ENCODE results near the gene PDLIM5. TPM values are rescaled to one million over a fixed set of nuclear protein-coding genes. Genes with fewer than 3 reads are reported as not detected.

The PDLIM5 gene
- total and polyA plus RNA-seq, 2 of the 8 experiments (the other 6 are each of a cell fraction or from before 2014, with no cell fraction given), result 37.3 to 62.1 TPM

- no peaks in the 10 kb centered on the region for H3K79me2 ChIP-seq (ENCODE audit: control insufficient read depth in 1 of 2, insufficient read depth in 2 of 2, low read length in 2 of 2)
- no peak for TF ChIP-seq ATF3 (IDR thresholded peaks at IDR 0.05; ENCODE audit: insufficient read depth, low read depth, low read length)
- no peak for TF ChIP-seq JUN (IDR thresholded peaks at IDR 0.05; ENCODE audit: low read depth, low read length)
- TF ChIP-seq SRF (IDR thresholded peaks at IDR 0.05; ENCODE audit: low read depth, low read length), result no peak
- no peak for TF ChIP-seq RAD21 (IDR thresholded peaks at IDR 0.05 in 1 of 2, conservative IDR thresholded peaks at IDR 0.05 in 1 of 2; ENCODE audit: low read depth in 2 of 2, low read length in 2 of 2)
- TF ChIP-seq CTCF (IDR thresholded peaks at IDR 0.05; ENCODE audit: control extremely low read depth in 1 of 3, insufficient read depth in 1 of 3, low read depth in 1 of 3, low read length in 3 of 3), result no peak
- TF ChIP-seq CBX8 (IDR thresholded peaks at IDR 0.05; ENCODE audit: borderline replicate concordance, low read depth, low read length), result no peak
- no peak for TF ChIP-seq POLR2AphosphoS5 (IDR thresholded peaks at IDR 0.05; ENCODE audit: low read depth, low read length)
- TF ChIP-seq EGR1 (IDR thresholded peaks at IDR 0.05; ENCODE audit: borderline replicate concordance, low read depth, low read length), result no peak
Measured at GRCh38 chr4:94523033-94523580, 71.4 kb downstream of the PDLIM5 start.

More at GRCh38 chr4:94523033-94523580, 71.4 kb downstream of the PDLIM5 start:
- DNase-seq (ENCODE audit: low read depth in 1 of 2, low spot score in 2 of 2), result no peak
- no peak overlapping the region for H2BK5ac ChIP-seq (ENCODE audit: low read depth, low read length)
- no peak overlapping the region for H3K14ac ChIP-seq (ENCODE audit: insufficient read length)
- H2AK5ac ChIP-seq (ENCODE audit: low read depth, low read length), result no peak overlapping the region
- no peaks in the 10 kb centered on the region for H3K27me3 ChIP-seq (replicated peaks in 1 of 4; ENCODE audit: control insufficient read depth in 3 of 4, extremely low read depth in 1 of 4, insufficient read depth in 3 of 4, low read length in 3 of 4)
- no peak overlapping the region for H3K18ac ChIP-seq (ENCODE audit: extremely low read depth, low read length)
- H3K9me3 ChIP-seq (ENCODE audit: insufficient read depth in 2 of 2, low read depth in 1 of 2, low read length in 1 of 2), result no peaks in the 10 kb centered on the region
- H3K4me1 ChIP-seq (replicated peaks in 1 of 4; ENCODE audit: control insufficient read depth in 3 of 4, insufficient read depth in 4 of 4, low read length in 3 of 4), result peaks cover 0 to 4% (median 0%) of the 10 kb centered on the region in 4 experiments; a peak in 1 of 7 replicates
- no peak overlapping the region for H2BK15ac ChIP-seq (ENCODE audit: low read length)
- no peak overlapping the region for H3K23ac ChIP-seq (ENCODE audit: insufficient read length)
- no peak overlapping the region for H3K27ac ChIP-seq (ENCODE audit: low read depth, low read length)
- H2BK12ac ChIP-seq (ENCODE audit: low read depth, low read length), result no peak overlapping the region
- CTCF ChIA-PET (ENCODE audit: partially characterized antibody), result no interaction called here
- no peak overlapping the region for H2BK20ac ChIP-seq (ENCODE audit: low read length)
- no peaks in the 10 kb centered on the region for H3K79me1 ChIP-seq (ENCODE audit: low read depth, low read length)
- no peak overlapping the region for H3K4me3 ChIP-seq (ENCODE audit: extremely low read depth in 1 of 4, insufficient read depth in 2 of 4, low read depth in 3 of 4, low read length in 4 of 4)
- no peak overlapping the region for H4K91ac ChIP-seq (replicated peaks; ENCODE audit: insufficient read length, low read length)
- H4K5ac ChIP-seq (ENCODE audit: insufficient read length, low read depth, low read length), result no peak overlapping the region
- H3K4ac ChIP-seq (replicated peaks; ENCODE audit: insufficient read length, low read depth, low read length), result no peak overlapping the region
- H3K4me2 ChIP-seq (ENCODE audit: insufficient read depth in 1 of 2, low read depth in 2 of 2, low read length in 2 of 2), result no peak overlapping the region
- no peaks in the 10 kb centered on the region for H4K20me1 ChIP-seq (replicated peaks in 1 of 2; ENCODE audit: control insufficient read depth in 1 of 2, insufficient read depth in 2 of 2, low read length in 2 of 2)
- H3K56ac ChIP-seq (replicated peaks; ENCODE audit: insufficient read length, low read depth, low read length), result no peak overlapping the region
- no peak overlapping the region for H2BK120ac ChIP-seq (replicated peaks; ENCODE audit: low read depth, low read length)
- H3K36me3 ChIP-seq (ENCODE audit: control insufficient read depth in 2 of 4, insufficient read depth in 4 of 4, low read length in 3 of 4), result no peaks in the 10 kb centered on the region
- no peak overlapping the region for H2AFZ ChIP-seq (ENCODE audit: low read length)
- FAIRE-seq, result no peak
- POLR2A ChIA-PET (ENCODE audit: partially characterized antibody), result no interaction called here
- no peaks in the 10 kb centered on the region for H3K23me2 ChIP-seq (ENCODE audit: low read depth, low read length)
- no peak overlapping the region for H4K8ac ChIP-seq (ENCODE audit: extremely low read depth, insufficient read depth, low read length)
- no peak overlapping the region for H3K9ac ChIP-seq (replicated peaks in 1 of 4; ENCODE audit: extremely low read depth in 1 of 4, low read depth in 3 of 4, low read length in 3 of 4)

Data from H1 (cell line).